Kidney (tissue), 14 donors: ENCODE data around the gene CCDC9B. TPM values are rescaled to one million over a fixed set of nuclear protein-coding genes. Genes with fewer than 3 reads are reported as not detected.

Experiments used
- DNase-seq, 5 donors: peaks; one replicate each; pipeline ENCODE4 v3.0.0-alpha.2; 2013 to 2020
- FAIRE-seq: peaks from 2 replicates; lab custom pipeline; 2012; peaks lifted over from hg19 to GRCh38; lab: Jason Lieb, UNC
- H3K27ac ChIP-seq, 2 donors: one replicate each; pipeline ENCODE4 v1.7.0; 2013; ENCODE audit warnings: low read depth in 2 of 2, low read length in 2 of 2, inconsistent platforms in 1 of 2
- H3K27me3 ChIP-seq: one replicate; pipeline ENCODE4 v1.7.1; 2013; ENCODE audit warnings: low read length, inconsistent platforms; ENCODE audit not compliant: control insufficient read depth, insufficient read depth
- H3K36me3 ChIP-seq, 3 donors: one replicate each; pipeline versions ENCODE4 v1.7.0 to v1.7.1; 2013; ENCODE audit warnings: low read length in 3 of 3, control low read depth in 1 of 3, inconsistent platforms in 1 of 3; ENCODE audit not compliant: insufficient read depth in 3 of 3, control insufficient read depth in 2 of 3
- H3K4me1 ChIP-seq, 3 donors: one replicate each; pipeline versions ENCODE4 v1.7.0 to v1.7.1; 2013; ENCODE audit warnings: low read length in 3 of 3, inconsistent platforms in 1 of 3, low read depth in 1 of 3; ENCODE audit not compliant: control insufficient read depth in 2 of 3, insufficient read depth in 2 of 3
- H3K4me3 ChIP-seq, 3 donors: one replicate each; pipeline versions ENCODE4 v1.7.0 to v1.8.1; 2013; ENCODE audit warnings: low read length in 3 of 3, control low read depth in 1 of 3, inconsistent platforms in 1 of 3
- H3K9ac ChIP-seq, 3 donors: one replicate each; pipeline versions ENCODE4 v1.7.0 to v1.7.1; 2013; ENCODE audit warnings: low read length in 3 of 3, control low read depth in 1 of 3, inconsistent platforms in 1 of 3
- H3K9me3 ChIP-seq, 3 donors: one replicate each; pipeline versions ENCODE4 v1.7.0 to v1.7.1; 2013; ENCODE audit warnings: low read length in 3 of 3, control low read depth in 1 of 3, inconsistent platforms in 1 of 3; ENCODE audit not compliant: control insufficient read depth in 2 of 3, insufficient read depth in 1 of 3
- CTCF ChIP-seq: IDR thresholded peaks from 3 replicates; pipeline ENCODE4 v1.5.1; 2012; ENCODE audit warnings: mild to moderate bottlenecking, moderate library complexity, borderline replicate concordance; ENCODE audit not compliant: insufficient read depth; ENCODE audit errors: extremely low read depth
- intact Hi-C: fragments of 100-400 bp; cut with DNase I; formaldehyde crosslinking; loops from one replicate; pipeline ENCODE4 v1.11.1; 2022
- polyA plus RNA-seq: library from polyadenylated mRNA; stranded (reverse); fragments of 350-450 nt; fragmentation: Illumina TruSeq; extraction: RNeasy Lipid Tissue Mini Kit (QIAGEN cat#74804); gene quantifications from one replicate; pipeline ENCODE4 v1.2.3, GENCODE V29; 2014; ENCODE audit warnings: low read depth, low replicate concordance; ENCODE audit not compliant: insufficient read depth
- total RNA-seq: library from RNA; stranded (reverse); fragmentation: NEBNext Ultra II Directional; extraction: Animal tissue kit (Norgen Biotek cat#: 25700); gene quantifications from one replicate; pipeline ENCODE4 v1.2.1, GENCODE V29; 2021
- donor health status: control.
- donor health status: control.
- donor health status: control.
- donor health status: control.
- donor health status: control.
- donor health status: DM: yes; HTN: yes; CAD: no.
- donor health status: Normal renal cell carcinoma (clear cell type).

CCDC9B gene
- total and polyA plus RNA-seq, 2 donors from 2014 or later, result 4.7 to 60.0 TPM

- no peak overlapping the region for H3K27ac ChIP-seq
- no peak for FAIRE-seq
- H3K36me3 ChIP-seq, result no peaks in the 10 kb centered on the region
- H3K27me3 ChIP-seq, result no peaks in the 10 kb centered on the region
- H3K4me1 ChIP-seq, result no peaks in the 10 kb centered on the region
- peak in 1 of 5 donors; percentile 67 for DNase-seq
- TF ChIP-seq CTCF, result no peak
- intact Hi-C loops, result no loop called here
- H3K9ac ChIP-seq, result no peak overlapping the region
- H3K9me3 ChIP-seq, result peaks cover 0 to 6% (median 2%) of the 10 kb centered on the region in 3 donors
- H3K4me3 ChIP-seq, result no peak overlapping the region
Measured at GRCh38 chr15:40296561-40297230, 44.0 kb downstream of the CCDC9B start.

GRCh38 chr15:40295877-40296560, 44.7 kb downstream of the CCDC9B start:
- intact Hi-C loops, result no loop called here
- Histone ChIP-seq H3K9me3 (peaks cover 0 to 6% (median 2%) of the 10 kb centered on the region in 3 donors), H3K9ac (no peak overlapping the region), H3K27me3 (no peaks in the 10 kb centered on the region), H3K27ac (no peak overlapping the region), H3K4me3 (no peak overlapping the region), H3K36me3 (no peaks in the 10 kb centered on the region), H3K4me1 (peaks cover 0 to 2% (median 0%) of the 10 kb centered on the region in 3 donors)
- no peak for TF ChIP-seq CTCF
- FAIRE-seq (no peak), DNase-seq (peak in 1 of 5 donors; percentile 57)

GRCh38 chr15:40295297-40295696, 45.4 kb downstream of the CCDC9B start:
- Histone ChIP-seq H3K27me3 (no peaks in the 10 kb centered on the region), H3K4me3 (no peak overlapping the region), H3K27ac (no peak overlapping the region), H3K9me3 (peaks cover 0 to 3% (median under 1%) of the 10 kb centered on the region in 3 donors), H3K36me3 (no peaks in the 10 kb centered on the region), H3K4me1 (peaks cover 0 to 4% (median 0%) of the 10 kb centered on the region in 3 donors), H3K9ac (no peak overlapping the region)
- intact Hi-C loops, result no loop called here
- no peak for TF ChIP-seq CTCF
- no peak for FAIRE-seq
- peak in 1 of 5 donors; percentile 15 for DNase-seq
